ENCODE results near the gene DPAGT1. TPM values are rescaled to one million over a fixed set of nuclear protein-coding genes. Genes with fewer than 3 reads are reported as not detected.
"Not testable (repeated sequence)": the region's sequence is repeated elsewhere in the genome, so short reads cannot be mapped to it uniquely, and the experiment has no call there.

Gene DPAGT1
- total RNA-seq, 1 donor from 2014 or later = 42.9 TPM

DNA sequence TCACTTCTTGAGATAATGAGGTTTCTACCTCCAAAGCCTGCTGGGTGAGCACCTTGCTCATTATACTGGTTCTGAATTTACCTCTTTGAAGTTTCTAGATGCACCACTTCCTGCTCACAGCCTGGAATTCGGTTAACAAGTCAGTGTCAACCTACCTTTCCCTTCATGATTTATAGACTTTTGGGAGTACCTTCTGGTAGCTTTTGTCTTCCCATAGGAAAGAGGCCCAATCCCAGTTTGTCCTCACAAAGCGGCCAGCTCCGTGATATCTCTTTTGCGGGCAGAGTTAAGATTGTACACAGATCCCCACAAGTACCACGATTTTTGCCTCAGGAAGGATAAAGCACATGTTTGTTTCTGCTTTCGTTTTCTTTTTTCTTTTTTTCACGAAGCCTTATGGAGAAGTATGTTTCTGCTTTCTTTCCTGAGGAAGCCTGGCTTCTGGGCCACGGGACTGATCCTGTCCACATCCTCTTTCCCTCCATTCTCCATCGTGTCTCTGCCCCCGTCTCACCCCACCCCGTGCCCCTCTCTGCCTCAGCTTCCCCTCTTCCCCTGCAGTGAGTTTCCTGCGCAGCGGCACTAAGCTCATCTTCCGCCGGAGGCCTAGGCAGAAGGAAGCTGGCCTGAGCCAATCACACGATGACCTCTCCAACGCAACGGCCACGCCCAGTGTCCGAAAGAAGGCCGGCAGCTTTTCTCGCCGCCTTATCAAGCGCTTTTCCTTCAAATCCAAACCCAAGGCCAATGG, 14.0 kb upstream of the DPAGT1 start:
- DNase-seq (ENCODE audit: low read depth) = no peak

DNA sequence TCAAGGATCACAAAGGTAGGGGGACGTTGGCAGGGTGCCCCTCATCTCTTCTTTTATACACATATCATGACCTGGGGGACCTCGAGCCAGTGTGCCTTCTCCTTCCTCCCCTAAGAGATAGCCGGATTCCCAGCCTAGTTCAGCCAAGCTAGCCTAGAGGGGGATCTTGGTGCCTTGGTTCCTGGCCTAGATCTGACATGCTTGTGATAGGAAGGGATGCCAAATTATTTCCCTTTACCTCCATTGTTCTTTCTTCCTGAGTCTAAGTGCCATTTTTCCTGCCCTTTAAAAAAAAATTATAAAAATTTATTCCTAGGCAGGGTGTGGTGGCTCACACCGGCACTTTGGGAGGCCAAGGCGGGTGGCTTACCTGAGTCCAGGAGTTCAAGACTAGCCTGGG, 12.7 kb upstream of the DPAGT1 start:
- DNase-seq (ENCODE audit: low read depth) = no peak

DNA sequence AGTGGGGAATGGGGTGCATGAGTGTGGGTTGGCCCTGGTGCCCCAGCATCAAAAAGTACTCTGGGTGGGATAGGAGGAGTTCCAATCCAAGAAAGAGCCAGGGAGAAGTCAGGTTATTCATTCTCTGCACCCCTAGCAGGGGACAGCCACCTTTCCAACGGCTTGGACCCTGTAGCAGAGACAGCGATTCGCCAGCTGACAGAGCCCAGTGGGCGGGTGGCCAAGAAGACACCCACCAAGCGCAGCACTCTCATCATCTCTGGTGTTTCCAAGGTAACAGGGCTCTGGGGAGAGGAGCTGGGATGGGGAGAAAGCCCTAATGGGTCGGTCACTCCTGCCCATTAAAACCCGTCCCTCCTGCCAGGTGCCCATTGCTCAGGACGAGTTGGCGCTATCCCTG, 12.1 kb upstream of the DPAGT1 start:
- no peak for DNase-seq (ENCODE audit: low read depth)

DNA sequence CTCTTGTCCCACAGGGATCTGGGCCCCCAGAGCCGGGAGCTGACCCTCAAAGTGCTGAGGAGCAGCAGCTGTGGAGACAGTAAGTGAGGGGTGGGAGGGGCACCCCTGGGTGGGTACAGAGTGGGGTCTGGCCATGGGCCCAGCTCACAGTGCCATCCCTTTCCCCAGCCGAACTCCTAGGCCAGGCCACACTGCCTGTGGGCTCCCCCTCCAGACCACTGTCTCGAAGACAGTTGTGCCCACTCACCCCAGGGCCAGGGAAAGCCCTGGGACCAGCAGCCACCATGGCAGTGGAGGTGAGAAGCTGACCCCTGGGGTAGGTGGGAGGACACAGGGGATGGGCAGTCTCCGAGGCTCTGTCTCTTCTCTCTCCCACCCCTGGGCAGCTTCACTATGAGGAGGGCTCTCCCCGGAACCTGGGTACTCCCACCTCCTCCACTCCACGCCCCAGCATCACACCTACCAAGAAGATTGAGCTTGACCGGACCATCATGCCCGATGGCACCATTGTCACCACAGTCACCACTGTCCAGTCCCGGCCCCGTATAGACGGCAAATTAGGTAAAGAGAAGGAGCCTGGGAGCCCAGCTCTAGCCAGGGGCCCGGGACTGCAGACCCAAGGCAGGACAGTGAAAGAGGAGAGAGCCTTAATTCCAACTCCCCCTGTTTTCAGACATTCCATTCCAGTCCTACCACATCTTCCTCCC, 10.8 kb upstream of the DPAGT1 start:
- no peak for DNase-seq (ENCODE audit: low read depth)

DNA sequence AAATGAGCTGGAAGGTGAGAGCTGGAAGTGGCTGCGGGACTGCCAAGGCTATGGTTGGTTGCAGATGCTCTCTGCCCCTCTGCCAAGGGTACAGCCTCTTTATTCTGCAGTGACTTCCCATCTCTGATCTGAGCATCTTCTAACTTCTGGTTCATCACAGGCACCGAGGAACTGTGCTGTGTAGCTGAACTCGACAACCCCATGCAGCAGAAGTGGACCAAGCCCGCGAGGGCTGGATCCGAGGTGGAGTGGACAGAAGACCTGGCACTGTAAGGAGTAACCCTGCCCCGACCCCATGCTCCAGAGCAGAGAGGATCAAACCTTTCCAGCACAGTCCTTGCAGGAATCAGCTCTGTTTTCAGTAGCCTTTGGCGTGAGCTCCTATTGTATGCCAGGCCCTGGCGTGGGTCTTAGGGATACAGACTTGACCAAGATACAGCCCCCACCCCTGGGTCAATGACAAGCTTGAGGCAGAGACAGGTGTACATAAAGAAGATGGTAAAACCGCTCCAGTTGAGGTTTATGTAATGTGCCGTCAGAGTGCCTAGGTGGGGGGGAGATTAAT, 9.8 kb upstream of the DPAGT1 start:
- no peak for DNase-seq (ENCODE audit: low read depth)

DNA sequence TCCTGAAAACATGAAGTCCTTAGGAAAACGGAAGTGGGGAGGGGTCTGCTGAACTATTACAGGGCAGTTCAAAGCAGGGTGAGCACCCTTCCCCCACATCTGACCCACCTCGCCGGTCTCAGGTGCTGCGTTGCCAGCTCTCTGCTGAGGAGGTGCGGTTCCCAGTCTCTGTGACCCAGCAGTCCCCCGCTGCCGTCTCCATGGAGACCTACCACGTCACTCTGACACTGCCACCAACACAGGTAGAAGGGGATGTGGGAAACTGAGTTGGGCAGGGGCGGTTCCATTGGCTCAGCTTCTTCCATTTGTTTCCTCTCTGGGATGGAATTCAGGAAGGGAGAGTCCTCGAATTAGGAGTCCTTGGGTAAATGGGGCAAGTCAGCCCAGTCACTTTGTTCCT, 8.8 kb upstream of the DPAGT1 start:
- no peak for DNase-seq (ENCODE audit: low read depth)

DNA sequence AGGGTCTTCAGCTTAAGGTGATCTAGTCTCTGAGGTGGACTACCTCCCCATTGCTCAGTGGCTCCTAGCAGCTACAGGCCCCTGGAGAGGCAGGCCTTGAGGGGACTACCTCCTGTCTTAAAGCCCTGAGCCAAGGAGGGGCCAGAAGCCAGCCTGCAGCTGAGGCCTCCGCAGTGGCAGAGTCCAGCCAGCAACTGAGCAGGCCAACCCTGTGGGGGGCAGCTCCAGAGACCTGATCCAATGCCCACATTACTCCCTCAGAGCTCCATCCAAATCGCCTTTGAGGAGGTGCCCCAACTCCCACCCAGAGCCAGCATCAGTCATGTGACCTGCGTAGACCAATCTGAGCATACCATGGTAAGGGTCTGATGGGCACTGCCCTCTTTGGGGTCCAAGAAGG, 8.2 kb upstream of the DPAGT1 start:
- no peak for DNase-seq (ENCODE audit: low read depth)

DNA sequence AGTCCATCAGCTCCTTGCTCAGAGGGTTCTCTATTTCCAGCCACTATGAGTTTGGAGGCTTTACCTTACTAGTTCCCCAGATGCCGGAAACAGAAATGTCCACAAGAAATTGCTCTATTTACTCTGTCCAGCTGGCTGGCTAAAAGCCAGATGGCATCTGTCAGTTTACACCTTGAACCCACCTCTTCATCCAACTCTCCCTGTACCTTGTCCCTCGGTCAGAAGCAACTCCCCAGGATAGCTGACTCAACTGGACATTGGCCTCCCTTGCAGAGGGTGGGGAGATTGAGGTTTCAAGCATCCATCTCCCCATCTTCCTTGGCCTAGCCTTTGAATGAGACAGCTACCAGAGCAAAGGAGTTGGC, 7.2 kb upstream of the DPAGT1 start:
- no peak for DNase-seq (ENCODE audit: low read depth)

DNA sequence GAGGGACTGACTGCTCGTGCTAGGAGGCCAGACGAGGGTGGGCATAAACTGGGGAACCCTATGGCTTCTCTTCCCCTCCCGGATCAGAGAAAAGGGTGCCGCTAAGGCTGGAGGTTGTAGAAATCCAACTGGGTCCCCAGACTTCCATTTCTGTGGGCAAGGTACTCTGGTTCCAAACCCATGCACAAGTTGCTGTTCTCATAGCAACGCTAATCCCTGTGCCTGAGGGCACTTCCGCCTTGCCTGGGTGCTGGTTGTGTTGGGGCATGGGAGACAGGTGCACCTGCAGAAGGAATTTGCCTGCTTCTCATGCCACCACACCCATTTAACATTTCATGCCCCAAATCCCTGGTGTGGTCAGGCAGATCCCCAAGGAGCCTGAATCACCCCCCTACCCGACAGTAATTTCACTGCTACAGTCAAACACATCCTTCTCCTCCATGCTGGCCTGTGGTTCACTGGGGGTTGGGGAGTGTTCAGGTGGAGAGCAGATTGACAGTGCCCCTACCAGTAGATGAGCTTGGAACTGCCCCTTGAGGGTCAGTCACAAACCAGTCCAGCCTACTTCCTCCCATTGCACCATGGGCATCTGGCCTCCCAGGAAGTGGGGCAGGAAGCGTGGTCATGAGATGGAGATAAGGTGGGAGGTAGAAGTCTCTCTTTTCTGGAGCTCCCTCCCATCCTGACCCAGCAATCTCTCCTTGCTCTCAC, 6.6 kb upstream of the DPAGT1 start:
- DNase-seq (ENCODE audit: low read depth) = peak; percentile 54

DNA sequence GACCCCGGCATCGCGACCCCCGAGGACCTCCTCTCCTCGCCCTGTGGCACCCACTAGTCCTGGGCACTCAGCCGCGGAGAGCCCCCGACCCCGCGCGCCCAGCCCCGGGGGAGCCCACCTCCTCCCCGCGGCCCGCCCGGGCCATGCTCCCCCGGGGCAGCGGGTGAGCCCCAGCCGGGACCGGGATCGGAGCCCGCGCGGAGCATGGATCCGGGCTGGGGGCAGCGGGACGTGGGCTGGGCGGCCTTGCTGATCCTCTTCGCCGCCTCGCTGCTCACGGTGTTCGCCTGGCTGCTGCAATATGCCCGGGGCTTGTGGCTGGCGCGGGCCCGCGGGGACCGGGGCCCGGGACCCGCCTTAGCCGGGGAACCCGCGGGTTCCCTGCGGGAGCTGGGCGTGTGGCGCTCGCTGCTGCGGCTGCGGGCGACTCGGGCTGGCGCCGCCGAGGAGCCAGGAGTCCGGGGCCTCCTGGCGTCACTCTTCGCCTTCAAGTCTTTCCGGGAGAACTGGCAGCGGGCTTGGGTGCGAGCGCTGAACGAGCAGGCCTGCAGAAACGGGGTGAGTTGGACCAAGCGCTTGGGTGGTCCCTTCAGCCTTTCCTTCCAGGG, 6.0 kb upstream of the DPAGT1 start:
- no peak for DNase-seq (ENCODE audit: low read depth)

DNA sequence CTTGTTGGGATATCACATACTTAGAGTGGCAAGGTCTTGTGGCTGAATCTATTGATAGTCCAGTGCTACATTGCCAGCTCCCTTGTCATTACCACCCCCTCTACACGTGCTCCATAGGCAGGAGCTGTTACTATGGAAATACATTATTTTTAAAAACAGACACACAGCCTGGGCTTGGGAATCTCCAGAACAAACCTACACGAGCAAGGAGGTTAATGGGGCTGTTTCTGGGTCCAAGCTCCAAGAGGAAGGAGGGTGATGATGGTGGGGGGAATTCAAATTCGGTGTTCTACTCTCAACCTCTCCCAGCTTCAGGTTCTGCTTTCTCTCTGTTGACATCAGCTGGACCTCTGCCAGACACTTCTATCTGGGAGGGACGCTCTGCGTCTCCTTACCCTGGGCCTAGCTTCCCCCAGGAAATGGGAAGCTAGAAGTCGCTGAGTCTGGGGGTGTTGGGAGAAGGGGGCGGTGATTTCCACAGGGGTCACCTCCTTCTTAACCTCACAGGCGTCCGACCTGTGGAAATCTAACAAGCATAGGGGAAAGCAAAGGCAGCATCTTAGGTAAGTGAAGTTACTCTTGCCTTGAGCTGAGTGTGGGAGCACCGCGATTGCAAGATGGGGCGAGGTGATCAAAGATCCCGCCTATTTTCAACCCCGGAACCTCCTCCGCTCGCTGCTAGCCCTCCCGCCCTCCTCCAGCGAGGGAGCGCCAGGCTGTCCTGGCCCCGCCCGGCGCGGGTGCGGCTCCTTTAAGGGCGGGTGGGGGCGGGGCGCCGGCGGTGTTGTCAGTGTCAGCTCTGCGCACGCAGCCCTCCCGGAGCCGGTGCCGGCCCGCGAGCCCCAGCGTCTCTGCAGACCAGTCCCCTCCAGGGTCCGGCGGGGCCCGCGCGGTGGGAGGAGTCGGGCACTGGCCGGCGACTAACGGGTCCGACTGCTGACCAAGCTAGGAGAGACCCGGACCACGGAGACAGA, 5.2 kb upstream of the DPAGT1 start, which contains the start of gene C2CD2L:
TSS of gene C2CD2L (plus strand) at position 781 of the 974 bp plus-strand sequence. CDS start 398 bp downstream, outside the sequence.
- peak; percentile 76 for DNase-seq (ENCODE audit: low read depth)

DNA sequence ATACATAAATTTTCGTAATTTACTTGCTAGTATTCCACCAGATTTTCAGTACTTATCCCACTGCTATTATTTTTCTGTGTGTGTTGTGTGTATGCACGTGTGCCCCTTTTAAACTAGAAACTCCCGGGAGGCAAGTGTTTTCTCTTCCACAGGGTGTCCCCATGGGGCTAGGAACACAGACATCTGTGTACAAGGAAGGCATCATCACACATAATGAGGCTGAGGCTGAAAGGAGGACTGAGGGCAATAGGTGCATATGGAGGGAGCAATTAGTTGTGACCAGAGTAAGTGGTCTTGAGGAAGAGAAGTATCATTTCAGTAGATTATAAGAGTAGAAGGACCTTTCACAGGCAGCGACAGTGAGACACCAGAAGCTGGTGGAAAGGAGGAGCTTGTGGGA, 2.1 kb upstream of the DPAGT1 start:
- DNase-seq (ENCODE audit: low read depth) = no peak

DNA sequence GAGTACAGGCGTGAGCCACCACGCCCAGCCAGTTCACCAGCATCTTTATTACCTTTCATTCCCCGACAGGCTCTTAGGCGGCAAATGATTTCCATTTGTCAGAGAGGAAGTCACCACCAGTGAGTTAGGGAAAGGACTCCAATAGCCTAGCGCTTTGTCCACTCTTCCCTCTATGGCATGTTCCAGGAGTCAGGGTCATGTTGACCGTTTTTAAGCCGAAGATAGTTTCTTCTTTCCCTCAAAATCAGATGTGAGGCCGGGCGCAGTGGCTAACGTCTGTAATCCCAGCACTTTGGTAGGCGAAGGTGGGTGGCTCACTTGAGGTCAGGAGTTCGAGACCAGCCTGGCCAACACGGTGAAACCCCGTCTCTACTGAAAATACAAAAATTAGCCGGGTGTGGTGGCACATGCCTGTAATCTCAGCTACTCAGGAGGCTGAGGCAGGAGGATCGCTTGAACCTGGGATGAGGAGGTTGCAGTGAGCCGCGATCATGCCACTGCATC, 1.6 kb upstream of the DPAGT1 start:
- not testable (repeated sequence) for DNase-seq (ENCODE audit: low read depth)

DNA sequence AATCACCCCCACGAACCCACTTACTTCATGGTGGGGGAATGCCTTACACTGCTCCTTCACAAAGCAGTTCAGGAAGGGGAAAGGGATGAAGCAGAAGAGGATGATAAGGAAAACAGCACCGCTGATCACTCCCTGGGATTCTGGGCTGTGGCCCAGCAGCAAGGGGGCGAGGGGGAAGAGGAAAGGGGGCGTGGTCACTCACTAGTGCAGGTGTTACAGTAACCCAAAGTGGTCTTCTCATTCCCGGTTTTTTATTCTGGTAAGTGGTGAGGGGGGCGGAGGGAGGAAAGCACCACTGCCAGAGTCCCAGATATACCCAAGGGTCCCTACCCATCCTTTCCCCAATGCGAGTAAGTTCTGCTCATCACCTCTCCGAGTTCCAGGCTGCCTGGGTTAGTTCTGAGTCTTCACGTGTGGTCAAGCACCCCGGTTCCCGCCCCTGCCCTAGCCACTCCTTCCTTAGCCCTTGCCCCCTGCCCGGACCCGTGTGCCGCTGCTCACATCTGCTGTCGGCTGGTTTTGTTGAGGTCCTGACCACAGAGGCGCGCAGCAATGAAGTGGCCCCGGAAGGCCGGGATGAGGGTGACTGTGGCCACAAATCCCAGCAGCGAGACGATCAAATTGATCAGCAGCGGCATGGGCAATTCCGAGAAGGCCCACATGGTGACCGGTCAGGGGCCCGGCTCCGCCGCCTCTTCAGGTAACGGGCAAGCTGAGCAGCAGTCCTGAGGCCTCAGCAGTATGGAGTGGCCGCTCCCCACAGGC, 477 bp downstream of the DPAGT1 start:
- DNase-seq (ENCODE audit: low read depth) = no peak

DNA sequence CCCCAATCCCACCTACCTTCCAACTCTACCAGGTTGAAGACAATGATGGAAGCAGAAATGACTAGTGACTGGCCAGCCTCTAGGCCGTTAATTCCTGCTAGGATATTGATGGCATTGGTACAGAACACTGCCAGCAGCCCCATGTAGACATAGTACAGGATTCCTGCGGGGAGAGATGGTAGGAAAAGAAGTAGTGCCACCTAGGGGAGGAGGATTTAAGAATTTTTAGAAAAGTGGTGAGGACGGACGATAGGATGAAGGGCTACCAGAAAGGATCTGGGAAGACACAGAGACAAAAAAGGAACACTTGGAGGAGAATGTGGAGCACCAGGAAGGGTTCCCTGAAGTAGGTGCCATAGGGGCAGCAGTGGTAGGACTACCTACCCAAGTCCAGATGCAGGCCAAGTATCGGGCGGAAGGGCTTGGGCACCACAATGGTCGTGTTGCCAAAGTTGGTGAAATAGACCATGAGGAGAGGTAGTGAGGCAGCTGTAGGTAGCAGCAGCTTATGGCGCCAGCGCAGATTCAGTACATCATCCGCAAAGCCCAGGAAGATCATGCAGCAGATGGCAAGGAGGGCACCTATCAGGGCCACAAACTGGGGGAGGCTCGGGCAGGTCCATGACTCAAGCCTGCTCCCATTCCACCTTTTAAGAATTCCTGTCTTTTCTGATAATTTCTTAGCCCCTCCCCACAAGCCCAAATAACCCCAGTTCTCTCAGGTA, 1.2 kb downstream of the DPAGT1 start:
- peak; percentile 56 for DNase-seq (ENCODE audit: low read depth)

DNA sequence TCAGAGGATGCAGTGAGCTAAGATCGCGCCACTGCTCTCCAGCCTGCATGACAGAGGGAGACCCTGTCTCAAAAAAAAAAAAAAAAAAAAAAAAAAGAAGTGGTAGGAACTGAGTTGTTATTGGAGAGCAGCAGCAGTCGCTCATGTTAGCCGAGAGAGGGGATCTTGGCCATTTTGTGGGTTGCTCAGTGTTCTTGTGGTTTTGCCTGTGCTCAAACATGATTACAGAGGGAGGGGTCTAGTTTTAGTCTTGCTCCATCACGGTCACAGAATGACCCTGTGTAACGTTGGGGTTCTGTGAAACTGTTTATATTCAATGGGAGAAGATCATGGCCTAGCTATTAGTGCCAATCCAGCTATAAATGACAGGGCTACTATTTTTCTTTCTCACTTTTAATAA, 1.9 kb downstream of the DPAGT1 start:
- no peak for DNase-seq (ENCODE audit: low read depth)

DNA sequence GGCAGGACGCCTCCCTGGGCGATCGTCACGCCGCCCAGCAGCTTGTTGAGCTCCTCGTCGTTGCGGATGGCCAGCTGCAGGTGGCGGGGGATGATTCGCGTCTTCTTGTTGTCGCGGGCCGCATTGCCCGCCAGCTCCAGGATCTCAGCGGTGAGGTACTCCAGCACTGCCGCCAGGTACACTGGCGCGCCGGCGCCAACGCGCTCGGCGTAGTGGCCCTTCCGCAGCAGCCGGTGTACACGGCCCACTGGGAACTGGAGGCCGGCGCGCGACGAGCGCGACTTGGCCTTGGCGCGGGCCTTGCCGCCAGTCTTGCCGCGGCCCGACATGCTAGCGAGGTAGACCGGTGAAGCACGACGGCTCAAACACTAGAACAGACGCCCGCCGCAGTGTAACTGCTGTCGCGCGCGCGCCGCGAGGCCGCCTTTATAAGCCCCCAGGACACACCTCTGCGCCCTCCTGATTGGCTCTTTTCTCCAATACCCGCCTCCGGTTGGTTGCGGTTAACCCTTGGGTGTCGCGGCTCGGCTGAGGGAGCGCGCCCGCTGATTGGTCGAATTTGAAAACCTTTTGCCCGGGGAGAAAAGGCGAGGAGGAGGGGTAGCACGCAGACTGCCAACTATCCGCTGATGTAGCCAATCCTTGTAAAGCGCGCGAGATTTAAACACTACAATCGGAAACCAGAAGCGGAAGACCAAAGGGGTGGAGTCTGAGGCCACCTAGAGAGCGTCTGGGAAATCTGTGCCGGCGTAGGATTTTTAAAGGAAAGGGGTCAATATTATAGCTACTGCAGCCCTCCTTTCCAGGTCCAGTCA, 6.4 kb downstream of the DPAGT1 start:
- peak; percentile 99 for DNase-seq (ENCODE audit: low read depth)

DNA sequence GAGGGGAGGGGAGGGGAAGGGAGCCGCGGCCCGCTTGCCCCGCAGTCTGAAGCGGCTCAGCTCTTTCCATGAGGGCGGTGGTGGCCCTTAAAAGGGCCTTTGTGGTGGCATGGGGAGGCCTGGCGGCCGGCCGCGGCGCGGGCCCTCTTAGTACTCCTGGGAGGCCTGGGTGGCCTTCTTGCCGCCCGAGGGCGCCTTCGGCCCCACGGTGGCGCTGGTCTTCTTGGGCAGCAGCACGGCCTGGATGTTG, 6.9 kb downstream of the DPAGT1 start:
- DNase-seq (ENCODE audit: low read depth) = peak; percentile 64

Measured in renal cortical epithelial cell (primary cell).